B cell (primary cell): Measurements from ENCODE around the gene FYN. TPM values are rescaled to one million over a fixed set of nuclear protein-coding genes. Genes with fewer than 3 reads are reported as not detected.

Experiments used
- ATAC-seq: fragments of 200-7000 bp; cut with Tn5 transposase; one replicate; pipeline ENCODE4 v1.10.0; 2021; ENCODE audit warnings: low read depth, mild to moderate bottlenecking, moderate number of reproducible peaks, moderate library complexity
- CTCF ChIA-PET: fragments of 350-600 bp; sonication (Branson Sonifier 250); formaldehyde crosslinking; loops from one replicate; lab custom pipeline; 2021; ENCODE audit warnings: antibody characterized with exemption, inconsistent platforms; lab: Charles Lee
- POLR2A ChIA-PET: fragments of 350-600 bp; sonication (Branson Sonifier 250); formaldehyde crosslinking; loops from one replicate; lab custom pipeline; 2021; ENCODE audit warnings: antibody characterized with exemption; lab: Charles Lee
- DNase-seq: peaks from one replicate; pipeline ENCODE4 v3.0.0; 2013
- H2AFZ ChIP-seq: 2 replicates; pipeline ENCODE4 v1.6.1; 2012; ENCODE audit warnings: mild to moderate bottlenecking, low read depth, low read length; ENCODE audit not compliant: insufficient read depth, poor library complexity, severe bottlenecking
- H3K27ac ChIP-seq, 2 donors: 1 replicate in 1 of 2; 2 replicates in 1 of 2; pipeline ENCODE4 v1.5.1; 2012 to 2013; ENCODE audit warnings: low read length in 2 of 2, mild to moderate bottlenecking in 2 of 2, moderate library complexity in 1 of 2
- H3K27me3 ChIP-seq, 4 experiments: fragments of 200-600 bp in 1 of 4; sonication (generic) in 1 of 4; replicated peaks in 1 of 4; 1 replicate in 2 of 4; 2 replicates in 2 of 4; pipeline versions ENCODE4 v1.6.1 to v1.7.0; 2013 to 2016; ENCODE audit warnings: low read length in 3 of 4, mild to moderate bottlenecking in 2 of 4, mixed read lengths in 1 of 4, moderate library complexity in 1 of 4; ENCODE audit not compliant: insufficient read depth in 4 of 4, control insufficient read depth in 3 of 4; ENCODE audit errors: control extremely low read depth in 1 of 4
- H3K36me3 ChIP-seq, 2 experiments: replicated peaks in 1 of 2; 1 replicate in 1 of 2; 2 replicates in 1 of 2; pipeline versions ENCODE4 v1.6.1 to v1.7.1; 2013; ENCODE audit warnings: low read length in 1 of 2; ENCODE audit not compliant: insufficient read depth in 2 of 2, control insufficient read depth in 1 of 2; ENCODE audit errors: control extremely low read depth in 1 of 2, extremely low read depth in 1 of 2
- H3K4me1 ChIP-seq, 2 donors: fragments of 200-600 bp in 1 of 2; sonication (generic) in 1 of 2; 1 replicate in 1 of 2; 2 replicates in 1 of 2; pipeline versions ENCODE4 v1.5.1 to v1.6.1; 2013 to 2017; ENCODE audit warnings: low read length in 2 of 2; ENCODE audit not compliant: control insufficient read depth in 2 of 2, insufficient read depth in 2 of 2
- H3K4me2 ChIP-seq: replicated peaks from 2 replicates; pipeline ENCODE3; 2012; ENCODE audit warnings: mild to moderate bottlenecking, low read depth, low read length; ENCODE audit not compliant: poor library complexity, severe bottlenecking
- H3K4me3 ChIP-seq, 5 experiments: fragments of 200-600 bp in 1 of 5; sonication (generic) in 1 of 5; 1 replicate in 3 of 5; 2 replicates in 2 of 5; pipeline versions ENCODE4 v1.5.1 to v1.7.0; 2011 to 2016; ENCODE audit warnings: low read length in 4 of 5, mild to moderate bottlenecking in 4 of 5, low read depth in 2 of 5, control low read depth in 1 of 5, moderate library complexity in 1 of 5; ENCODE audit not compliant: insufficient read depth in 1 of 5; ENCODE audit errors: control extremely low read depth in 1 of 5, extremely low read depth in 1 of 5
- H3K79me2 ChIP-seq: fragments of 200-600 bp; sonication (generic); one replicate; pipeline ENCODE4 v1.6.0; 2016; ENCODE audit warnings: low read length; ENCODE audit not compliant: control insufficient read depth, insufficient read depth
- H3K9ac ChIP-seq: fragments of 200-600 bp; sonication (generic); 2 replicates; pipeline ENCODE4 v1.6.1; 2017; ENCODE audit warnings: mild to moderate bottlenecking, low read length, moderate library complexity
- H3K9me3 ChIP-seq, 3 donors: one replicate each; pipeline versions ENCODE4 v1.6.1 to v1.7.1; 2013; ENCODE audit warnings: low read length in 2 of 3; ENCODE audit not compliant: control insufficient read depth in 2 of 3, insufficient read depth in 1 of 3; ENCODE audit errors: control extremely low read depth in 1 of 3
- H4K20me1 ChIP-seq: 2 replicates; pipeline ENCODE4 v1.6.0; 2012; ENCODE audit warnings: mild to moderate bottlenecking, low read length; ENCODE audit not compliant: insufficient read depth, control insufficient read depth, poor library complexity, severe bottlenecking
- H3K27ac Mint-ChIP-seq: one replicate; pipeline ENCODE4 v1.8.0; 2021; ENCODE audit warnings: mixed read lengths
- H3K27me3 Mint-ChIP-seq: one replicate; pipeline ENCODE4 v1.8.0; 2021; ENCODE audit warnings: mixed read lengths
- H3K4me1 Mint-ChIP-seq: one replicate; pipeline ENCODE4 v1.8.0; 2021; ENCODE audit warnings: mixed read lengths
- H3K4me3 Mint-ChIP-seq: one replicate; pipeline ENCODE4 v1.8.0; 2021; ENCODE audit warnings: mixed read lengths
- H3K9me3 Mint-ChIP-seq: one replicate; pipeline ENCODE4 v1.8.0; 2022; ENCODE audit warnings: mixed read lengths; ENCODE audit not compliant: insufficient read depth
- EZH2 ChIP-seq: IDR thresholded peaks from 2 replicates; pipeline ENCODE4 v1.6.1; 2012; ENCODE audit warnings: borderline replicate concordance, low read depth, mild to moderate bottlenecking, moderate library complexity, low read length; ENCODE audit not compliant: insufficient read depth, poor library complexity, severe bottlenecking
- WGBS: methylation state at CpG from one replicate; pipeline ENCODE4 v1.1.5; 2013; ENCODE audit warnings: missing lambda C conversion rate; ENCODE audit not compliant: insufficient coverage; 5-methylcytosine and 5-hydroxymethylcytosine counted together
- intact Hi-C: fragments of 100-400 bp; cut with micrococcal nuclease; formaldehyde crosslinking; loops from one replicate; pipeline ENCODE4 v1.10.0; 2022
- polyA plus RNA-seq: library from polyadenylated mRNA; depleted of rRNA; stranded (reverse); fragments of >200 nt; gene quantifications from 2 replicates; pipeline ENCODE4 v1.2.3, GENCODE V29; 2012
- total RNA-seq, 2 donors: library from RNA; stranded (reverse); fragments of 120-200 nt in 1 of 2; gene quantifications; 1 replicate in 1 of 2; 2 replicates in 1 of 2; pipeline versions ENCODE4 v1.2.3 to v1.2.4, GENCODE V29; 2013 to 2022
- TF ChIP-seq, protein P1 (sequence below): fragments of 200-600 bp; IDR thresholded peaks from one replicate; pipeline ENCODE4 v1.8.0; 2022; ENCODE audit warnings: antibody characterized with exemption, mild to moderate bottlenecking

FYN gene
- total and polyA plus RNA-seq, 2 donors (not counting 1 experiment from before 2014, with no cell fraction given): 54.1 to 94.0 TPM

GRCh38 chr6:111872401-111873177 lies 663 bp downstream of the FYN start:
- Histone ChIP-seq H3K79me2 (peaks cover 40% of the 10 kb centered on the region), H3K27me3 (no peaks in the 10 kb centered on the region), H3K9me3 (no peaks in the 10 kb centered on the region), H3K4me1 (peaks cover 26 to 36% of the 10 kb centered on the region in 2 donors), H2AFZ (peak overlapping the region; percentile 69), H3K36me3 (no peaks in the 10 kb centered on the region), H3K9ac (peak overlapping the region; percentile 81), H4K20me1 (peaks cover 19% of the 10 kb centered on the region), H3K4me3 (peak overlapping the region; percentile 28 to 86 (median 78)), H3K27ac (peak overlapping the region; percentile 66 to 76), H3K4me2 (peak overlapping the region; percentile 94)
- peak overlapping the region; percentile 92 for H3K4me3 Mint-ChIP-seq
- TF ChIP-seq EZH2: no peak
- TF ChIP-seq, protein P1, sequence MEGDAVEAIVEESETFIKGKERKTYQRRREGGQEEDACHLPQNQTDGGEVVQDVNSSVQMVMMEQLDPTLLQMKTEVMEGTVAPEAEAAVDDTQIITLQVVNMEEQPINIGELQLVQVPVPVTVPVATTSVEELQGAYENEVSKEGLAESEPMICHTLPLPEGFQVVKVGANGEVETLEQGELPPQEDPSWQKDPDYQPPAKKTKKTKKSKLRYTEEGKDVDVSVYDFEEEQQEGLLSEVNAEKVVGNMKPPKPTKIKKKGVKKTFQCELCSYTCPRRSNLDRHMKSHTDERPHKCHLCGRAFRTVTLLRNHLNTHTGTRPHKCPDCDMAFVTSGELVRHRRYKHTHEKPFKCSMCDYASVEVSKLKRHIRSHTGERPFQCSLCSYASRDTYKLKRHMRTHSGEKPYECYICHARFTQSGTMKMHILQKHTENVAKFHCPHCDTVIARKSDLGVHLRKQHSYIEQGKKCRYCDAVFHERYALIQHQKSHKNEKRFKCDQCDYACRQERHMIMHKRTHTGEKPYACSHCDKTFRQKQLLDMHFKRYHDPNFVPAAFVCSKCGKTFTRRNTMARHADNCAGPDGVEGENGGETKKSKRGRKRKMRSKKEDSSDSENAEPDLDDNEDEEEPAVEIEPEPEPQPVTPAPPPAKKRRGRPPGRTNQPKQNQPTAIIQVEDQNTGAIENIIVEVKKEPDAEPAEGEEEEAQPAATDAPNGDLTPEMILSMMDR: peak; percentile 17
- no peaks in the 10 kb centered on the region for H3K27me3 Mint-ChIP-seq
- 1% methylated on average over 77 of the region's 83 CpGs for WGBS
- intact Hi-C loops: loop anchor here (1.0 to 10.0 kb wide), 11 partner anchors 28 to 1058 kb away; partner anchors contain the start of genes AMD1, CDK19, FAM229B and REV3L
- peak; percentile 13 for ATAC-seq
- peaks cover 40% of the 10 kb centered on the region for H3K4me1 Mint-ChIP-seq
- peak overlapping the region; percentile 94 for H3K27ac Mint-ChIP-seq
- ChIA-PET CTCF (interaction anchor here (1.0 to 1.7 kb wide), 8 partner anchors 27 to 171 kb away, joined by 3 to 8 read pairs (median 5); no protein-coding TSS in a partner anchor), POLR2A (interaction anchor here (0.8 to 1.3 kb wide), 4 partner anchors 27 to 140 kb away, joined by 3 to 8 read pairs (median 4); no protein-coding TSS in a partner anchor)
- no peaks in the 10 kb centered on the region for H3K9me3 Mint-ChIP-seq
- DNase-seq: peak; percentile 73
